Epithelial cell of umbilical artery (primary cell): ENCODE data around the gene MAST2. TPM values are rescaled to one million over a fixed set of nuclear protein-coding genes. Genes with fewer than 3 reads are reported as not detected.

Experiments used
- total RNA-seq: library from RNA; depleted of rRNA; stranded (reverse); fragments of >200 nt; gene quantifications from 2 replicates; pipeline ENCODE4 v1.2.3, GENCODE V29; 2014

Gene MAST2
- 10.1 and 15.7 TPM in 2 replicates for total RNA-seq

DNA sequence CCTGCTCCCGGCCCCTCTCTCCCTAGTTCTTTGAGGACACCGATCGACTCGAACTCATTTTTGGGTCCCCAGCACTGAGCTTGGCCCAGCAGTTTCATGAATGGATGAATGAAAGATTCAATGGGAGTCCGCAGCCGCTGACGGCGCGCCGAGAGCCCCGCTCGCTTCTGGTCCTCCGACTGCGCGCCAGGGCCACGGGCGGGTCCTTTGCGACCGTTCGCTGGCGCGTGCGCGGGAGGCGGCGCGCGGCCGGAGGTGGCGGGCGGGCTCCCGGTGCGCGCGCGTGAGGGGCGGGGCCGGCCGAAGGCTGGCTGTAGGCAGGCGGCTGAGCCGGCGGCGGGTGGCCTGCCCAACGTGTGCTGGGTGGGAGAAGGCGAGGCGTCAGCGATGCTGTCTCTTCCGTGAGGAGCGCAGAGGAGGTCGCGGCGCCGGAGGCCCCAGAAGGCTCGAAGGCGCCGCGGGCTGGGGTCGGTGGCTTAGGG is at the start of gene MAST2:
Gene MAST2 (plus strand): TSS at position 314 of the 482 bp plus-strand sequence. CDS start 284 bp downstream, outside the sequence.

Other genes with a start within 250 kb of the MAST2 start
- 81.2 and 126 TPM in 2 replicates for gene NASP, start 219.6 kb upstream of the MAST2 start, total RNA-seq
- 0.65 and 0.76 TPM in 2 replicates for gene CCDC17, start 179.6 kb upstream of the MAST2 start, total RNA-seq
- 99.1 and 99.4 TPM in 2 replicates for gene GPBP1L1, start 117.1 kb upstream of the MAST2 start, total RNA-seq
- 12.3 and 13.1 TPM in 2 replicates for gene TMEM69, start 115.4 kb upstream of the MAST2 start, total RNA-seq
- 5.5 and 7.4 TPM in 2 replicates for gene IPP, start 53.0 kb upstream of the MAST2 start, total RNA-seq